Ramos (cell line): ENCODE data around the gene TBC1D3D.
"Not testable (repeated sequence)": the region's sequence is repeated elsewhere in the genome, so short reads cannot be mapped to it uniquely, and the experiment has no call there.

ENCODE experiments used
- in situ Hi-C: fragments of 300-500 bp; cut with MboI; formaldehyde crosslinking; loops from one replicate; pipeline ENCODE4 v1.14.3; 2022; ENCODE audit warnings: low sequenced_read_pairs; ENCODE audit not compliant: unreplicated experiment

Gene TBC1D3D

DNA sequence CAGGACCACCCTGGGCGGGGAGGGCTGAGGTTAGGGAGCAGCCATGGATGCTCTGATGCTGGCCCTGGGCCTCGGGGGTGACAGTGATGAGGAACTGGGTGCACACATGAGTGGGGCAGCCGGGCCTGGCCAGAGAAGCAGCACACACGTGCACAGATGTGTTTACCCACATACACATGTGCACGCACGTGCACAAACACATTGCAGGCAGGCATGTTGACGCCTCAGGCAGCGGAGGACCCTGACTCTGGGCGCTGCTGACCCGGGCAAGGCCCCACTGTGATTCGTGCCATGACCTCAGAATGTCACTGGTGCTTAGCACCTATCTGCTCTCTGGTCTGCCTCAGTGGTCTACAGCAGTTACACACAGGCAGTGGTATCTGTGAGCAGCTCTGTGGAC, at the start of gene TBC1D3D:
Gene TBC1D3D, plus strand, starts transcription at position 301 of the 400 bp plus-strand sequence. CDS start 1,585 bp downstream, outside the sequence.
- in situ Hi-C loops: not testable (repeated sequence)

DNA sequence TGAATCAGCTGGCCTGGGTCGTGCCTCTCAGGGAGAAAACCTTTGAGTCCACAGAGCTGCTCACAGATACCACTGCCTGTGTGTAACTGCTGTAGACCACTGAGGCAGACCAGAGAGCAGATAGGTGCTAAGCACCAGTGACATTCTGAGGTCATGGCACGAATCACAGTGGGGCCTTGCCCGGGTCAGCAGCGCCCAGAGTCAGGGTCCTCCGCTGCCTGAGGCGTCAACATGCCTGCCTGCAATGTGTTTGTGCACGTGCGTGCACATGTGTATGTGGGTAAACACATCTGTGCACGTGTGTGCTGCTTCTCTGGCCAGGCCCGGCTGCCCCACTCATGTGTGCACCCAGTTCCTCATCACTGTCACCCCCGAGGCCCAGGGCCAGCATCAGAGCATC, 14.8 kb upstream of the TBC1D3D start, which contains the start of gene TBC1D3L:
Gene TBC1D3L, minus strand, starts transcription at position 101 of the 400 bp plus-strand sequence. CDS start 1,540 bp downstream, outside the sequence.
- in situ Hi-C loops: not testable (repeated sequence)
